Natural killer cell (primary cell): ENCODE results near the gene SNAPC2. TPM values are rescaled to one million over a fixed set of nuclear protein-coding genes. Genes with fewer than 3 reads are reported as not detected.
A peak's percentile ranks its signal among the peaks of the same experiment; 100 is the strongest.

Source experiments
- ATAC-seq, 3 donors: fragments of 150-1000 bp in 2 of 3; fragments of 200-7000 bp in 1 of 3; cut with Tn5 transposase; 1 replicate in 1 of 3; 2 replicates in 2 of 3; pipeline ENCODE4 v1.10.0; 2021; ENCODE audit warnings: mild to moderate bottlenecking in 2 of 3, moderate library complexity in 2 of 3
- DNase-seq, 2 donors: peaks; one replicate each; pipeline versions ENCODE4 v3.0.0 to v3.0.0-alpha.2; 2013 to 2021; ENCODE audit warnings: mixed read lengths in 1 of 2
- H3K27ac ChIP-seq: one replicate; pipeline ENCODE4 v1.5.1; 2013; ENCODE audit warnings: mild to moderate bottlenecking, low read length
- H3K27me3 ChIP-seq: one replicate; pipeline ENCODE4 v1.6.1; 2013; ENCODE audit warnings: low read length; ENCODE audit not compliant: control insufficient read depth, insufficient read depth
- H3K36me3 ChIP-seq: one replicate; pipeline ENCODE4 v1.6.1; 2013; ENCODE audit warnings: low read length; ENCODE audit not compliant: control insufficient read depth, insufficient read depth
- H3K4me1 ChIP-seq: one replicate; pipeline ENCODE4 v1.6.1; 2013; ENCODE audit warnings: low read length; ENCODE audit not compliant: control insufficient read depth, insufficient read depth
- H3K4me3 ChIP-seq: one replicate; pipeline ENCODE4 v1.5.1; 2013; ENCODE audit warnings: low read length
- H3K9me3 ChIP-seq: one replicate; pipeline ENCODE4 v1.6.1; 2013; ENCODE audit warnings: low read length; ENCODE audit not compliant: control insufficient read depth, insufficient read depth
- H3K27ac Mint-ChIP-seq, 2 donors: one replicate each; pipeline ENCODE4 v1.8.0; 2022; ENCODE audit warnings: mild to moderate bottlenecking in 2 of 2, mixed read lengths in 2 of 2, moderate library complexity in 1 of 2
- H3K27me3 Mint-ChIP-seq, 2 donors: one replicate each; pipeline ENCODE4 v1.8.0; 2022; ENCODE audit warnings: low read depth in 2 of 2, mixed read lengths in 2 of 2
- H3K36me3 Mint-ChIP-seq: one replicate; pipeline ENCODE4 v1.8.0; 2022; ENCODE audit warnings: mixed read lengths
- H3K4me1 Mint-ChIP-seq, 2 donors: one replicate each; pipeline ENCODE4 v1.8.0; 2022; ENCODE audit warnings: mixed read lengths in 2 of 2
- H3K4me3 Mint-ChIP-seq: one replicate; pipeline ENCODE4 v1.8.0; 2022; ENCODE audit warnings: mild to moderate bottlenecking, moderate library complexity, mixed read lengths
- H3K9me3 Mint-ChIP-seq, 2 donors: one replicate each; pipeline ENCODE4 v1.8.0; 2022; ENCODE audit warnings: mixed read lengths in 2 of 2
- CTCF ChIP-seq: fragments of 200-600 bp; IDR thresholded peaks from one replicate; pipeline ENCODE4 v1.8.0; 2022; ENCODE audit warnings: antibody characterized with exemption
- WGBS: methylation state at CpG from one replicate; pipeline ENCODE4 v1.1.7; 2013; ENCODE audit warnings: missing lambda C conversion rate; ENCODE audit not compliant: insufficient coverage; 5-methylcytosine and 5-hydroxymethylcytosine counted together
- intact Hi-C: fragments of 100-400 bp; cut with micrococcal nuclease; formaldehyde crosslinking; loops from one replicate; pipeline ENCODE4 v1.14.2; 2022
- total RNA-seq, 4 donors: library from RNA; stranded (reverse); fragments of 120-200 nt in 1 of 4; gene quantifications; one replicate each; pipeline versions ENCODE4 v1.2.3 to v1.2.4, GENCODE V29; 2013 to 2022

Gene SNAPC2
- total RNA-seq, 3 donors from 2014 or later (not counting 1 experiment from before 2014, with no cell fraction given): 22.1 to 32.4 (median 27.1) TPM

- peaks cover 50% of the 10 kb centered on the region for H3K36me3 ChIP-seq
- no peak overlapping the region for H3K27ac ChIP-seq
- no peak for TF ChIP-seq CTCF
- Mint-ChIP-seq H3K27me3 (no peaks in the 10 kb centered on the region), H3K9me3 (no peaks in the 10 kb centered on the region), H3K27ac (no peak overlapping the region), H3K4me3 (no peak overlapping the region), H3K36me3 (no peaks in the 10 kb centered on the region), H3K4me1 (peaks cover 0 to 9% of the 10 kb centered on the region in 2 donors)
- intact Hi-C loops: no loop called here
- no peak for ATAC-seq
- H3K4me3 ChIP-seq: no peak overlapping the region
- WGBS: 95% methylated on average over 11 of the region's 11 CpGs
- DNase-seq: no peak
- H3K9me3 ChIP-seq: no peaks in the 10 kb centered on the region
- H3K27me3 ChIP-seq: no peaks in the 10 kb centered on the region
- H3K4me1 ChIP-seq: no peaks in the 10 kb centered on the region
Measured at GRCh38 chr19:7969555-7969939, 49.4 kb downstream of the SNAPC2 start.

GRCh38 chr19:7970716-7971448 lies 50.7 kb downstream of the SNAPC2 start:
- Mint-ChIP-seq H3K27ac (no peak overlapping the region), H3K4me3 (no peak overlapping the region), H3K36me3 (no peaks in the 10 kb centered on the region), H3K4me1 (peaks cover 0 to 9% of the 10 kb centered on the region in 2 donors), H3K9me3 (no peaks in the 10 kb centered on the region), H3K27me3 (no peaks in the 10 kb centered on the region)
- ATAC-seq (peak in 1 of 3 donors; percentile 50), DNase-seq (peak in 1 of 2 donors; percentile 53)
- Histone ChIP-seq H3K4me1 (no peaks in the 10 kb centered on the region), H3K4me3 (no peak overlapping the region), H3K36me3 (peaks cover 42% of the 10 kb centered on the region), H3K9me3 (no peaks in the 10 kb centered on the region), H3K27me3 (no peaks in the 10 kb centered on the region), H3K27ac (no peak overlapping the region)
- peak; percentile 45 for TF ChIP-seq CTCF
- WGBS: 82% methylated on average over 12 of the region's 12 CpGs
- intact Hi-C loops: no loop called here

- no peak for ATAC-seq
- Mint-ChIP-seq H3K4me3 (no peak overlapping the region), H3K9me3 (no peaks in the 10 kb centered on the region), H3K36me3 (no peaks in the 10 kb centered on the region), H3K27me3 (no peaks in the 10 kb centered on the region), H3K27ac (no peak overlapping the region), H3K4me1 (peaks cover 0 to 9% of the 10 kb centered on the region in 2 donors)
- DNase-seq: no peak
- 92% methylated on average over 35 of the region's 35 CpGs for WGBS
- Histone ChIP-seq H3K9me3 (no peaks in the 10 kb centered on the region), H3K4me1 (no peaks in the 10 kb centered on the region), H3K27me3 (no peaks in the 10 kb centered on the region), H3K4me3 (no peak overlapping the region), H3K36me3 (peaks cover 34% of the 10 kb centered on the region), H3K27ac (no peak overlapping the region)
- TF ChIP-seq CTCF: no peak
- intact Hi-C loops: no loop called here
Measured at GRCh38 chr19:7971553-7972520, 51.7 kb downstream of the SNAPC2 start.

Other genes starting within 250 kb of the SNAPC2 start
- gene MCEMP1, start 243.2 kb upstream of the SNAPC2 start, total RNA-seq: 1 to 10 TPM in 2 of 3 donors, under 1 TPM in 1; 0.59 to 4.8 (median 1.8) TPM
- 10 to 100 TPM; 53.8 to 58.8 (median 54.2) TPM for gene TRAPPC5, start 239.5 kb upstream of the SNAPC2 start, total RNA-seq
- gene FCER2, start 218.2 kb upstream of the SNAPC2 start, total RNA-seq: 1 to 10 TPM in 2 of 3 donors, under 1 TPM in 1; 0.52 to 1.2 (median 1.0) TPM
- not detected for gene CLEC4G, start 188.2 kb upstream of the SNAPC2 start, total RNA-seq
- gene CD209, start 172.8 kb upstream of the SNAPC2 start, total RNA-seq: under 1 TPM in 1 of 3 donors, not detected in 2; 0.10 TPM
- not detected for gene CLEC4M, start 157.1 kb upstream of the SNAPC2 start, total RNA-seq
- gene EVI5L, start 90.1 kb upstream of the SNAPC2 start, total RNA-seq: 10 to 100 TPM in 2 of 3 donors, 1 to 10 TPM in 1; 9.6 to 13.5 (median 11.3) TPM
- gene PRR36, start 45.9 kb upstream of the SNAPC2 start, total RNA-seq: under 1 TPM; 0.11 to 0.13 (median 0.12) TPM
- not detected for gene LRRC8E, start 31.8 kb upstream of the SNAPC2 start, total RNA-seq
- gene MAP2K7, start 16.5 kb upstream of the SNAPC2 start, total RNA-seq: 100 to 1,000 TPM; 131 to 218 (median 159) TPM
- gene TGFBR3L, start 5.5 kb upstream of the SNAPC2 start, total RNA-seq: 1 to 10 TPM; 3.5 to 4.6 (median 4.4) TPM
- under 1 TPM in 1 of 3 donors, not detected in 2; 0.39 TPM for gene CTXN1, start 5.8 kb downstream of the SNAPC2 start, total RNA-seq
- 100 to 1,000 TPM in 1 of 3 donors, 10 to 100 TPM in 2; 83.3 to 116 (median 89.4) TPM for gene TIMM44, start 23.3 kb downstream of the SNAPC2 start, total RNA-seq
- gene ELAVL1, start 85.3 kb downstream of the SNAPC2 start, total RNA-seq: 10 to 100 TPM; 36.9 to 43.9 (median 43.8) TPM
- under 1 TPM in 1 of 3 donors, not detected in 2; 0.28 TPM for gene CCL25, start 132.4 kb downstream of the SNAPC2 start, total RNA-seq
- gene FBN3, start 229.3 kb downstream of the SNAPC2 start, total RNA-seq: under 1 TPM in 1 of 3 donors, not detected in 2; 0.25 TPM